Astrocyte of the spinal cord (primary cell): Measurements from ENCODE around the gene ATP8A1.

Experiments used
- DNase-seq: peaks from one replicate; pipeline ENCODE4 v3.0.0; 2011; ENCODE audit warnings: low read depth, low spot score
- H3K4me3 ChIP-seq: 2 replicates; pipeline ENCODE4 v1.5.1; 2011; ENCODE audit warnings: low read depth, mild to moderate bottlenecking, low read length, moderate library complexity
- in situ Hi-C: cut with HindIII; loops from 2 replicates; pipeline ENCODE4 v1.10.0; 2017; ENCODE audit warnings: low sequenced_read_pairs
- TF ChIP-seq, protein P1 (sequence below): IDR thresholded peaks from 2 replicates; pipeline ENCODE4 v1.5.1; 2012; ENCODE audit warnings: low read depth, mild to moderate bottlenecking, low read length, inconsistent platforms

The ATP8A1 gene

DNA sequence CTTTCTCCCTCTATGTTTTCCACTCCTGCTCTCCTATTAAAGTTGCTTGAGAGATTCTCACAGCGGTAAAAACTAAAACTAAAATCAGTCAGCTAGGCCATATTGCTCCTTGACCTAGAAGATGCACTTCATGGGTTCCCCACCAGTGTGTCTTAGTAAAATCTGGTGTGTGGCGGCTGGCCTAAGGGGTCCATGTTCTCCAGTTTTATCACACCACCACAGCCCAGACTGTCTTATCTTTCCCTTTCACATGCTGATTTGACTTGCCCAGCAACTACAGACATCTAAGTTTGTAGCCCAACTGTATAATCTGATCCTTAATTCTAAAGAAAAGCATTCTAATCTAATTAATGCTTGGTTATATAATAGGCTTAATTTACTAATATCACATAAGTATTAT, 68.0 kb downstream of the ATP8A1 start:
- in situ Hi-C loops, result no loop called here
- no peak for DNase-seq
- TF ChIP-seq, protein P1, sequence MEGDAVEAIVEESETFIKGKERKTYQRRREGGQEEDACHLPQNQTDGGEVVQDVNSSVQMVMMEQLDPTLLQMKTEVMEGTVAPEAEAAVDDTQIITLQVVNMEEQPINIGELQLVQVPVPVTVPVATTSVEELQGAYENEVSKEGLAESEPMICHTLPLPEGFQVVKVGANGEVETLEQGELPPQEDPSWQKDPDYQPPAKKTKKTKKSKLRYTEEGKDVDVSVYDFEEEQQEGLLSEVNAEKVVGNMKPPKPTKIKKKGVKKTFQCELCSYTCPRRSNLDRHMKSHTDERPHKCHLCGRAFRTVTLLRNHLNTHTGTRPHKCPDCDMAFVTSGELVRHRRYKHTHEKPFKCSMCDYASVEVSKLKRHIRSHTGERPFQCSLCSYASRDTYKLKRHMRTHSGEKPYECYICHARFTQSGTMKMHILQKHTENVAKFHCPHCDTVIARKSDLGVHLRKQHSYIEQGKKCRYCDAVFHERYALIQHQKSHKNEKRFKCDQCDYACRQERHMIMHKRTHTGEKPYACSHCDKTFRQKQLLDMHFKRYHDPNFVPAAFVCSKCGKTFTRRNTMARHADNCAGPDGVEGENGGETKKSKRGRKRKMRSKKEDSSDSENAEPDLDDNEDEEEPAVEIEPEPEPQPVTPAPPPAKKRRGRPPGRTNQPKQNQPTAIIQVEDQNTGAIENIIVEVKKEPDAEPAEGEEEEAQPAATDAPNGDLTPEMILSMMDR, result no peak
- H3K4me3 ChIP-seq, result no peak overlapping the region

DNA sequence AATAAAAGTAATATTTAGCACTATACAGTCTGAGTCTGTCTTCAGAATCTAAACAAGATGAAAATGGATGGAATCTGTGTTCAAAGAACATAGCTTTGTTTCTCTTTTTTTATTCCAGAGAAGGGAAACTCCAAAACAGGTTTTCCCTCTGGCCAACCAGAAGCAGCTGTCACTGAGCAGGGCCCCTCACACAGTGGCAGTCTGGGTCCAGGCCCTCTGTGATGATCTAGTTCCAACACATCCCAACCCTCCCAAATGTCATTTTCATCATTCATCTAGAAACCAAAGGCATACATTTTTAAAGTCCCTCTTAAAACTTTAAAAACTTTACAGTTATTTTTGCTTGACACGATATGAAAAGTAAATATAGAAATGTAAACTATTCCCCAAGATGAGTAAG, 70.1 kb downstream of the ATP8A1 start:
- TF ChIP-seq, protein P1, result no peak
- H3K4me3 ChIP-seq, result no peak overlapping the region
- no peak for DNase-seq
- in situ Hi-C loops, result no loop called here

DNA sequence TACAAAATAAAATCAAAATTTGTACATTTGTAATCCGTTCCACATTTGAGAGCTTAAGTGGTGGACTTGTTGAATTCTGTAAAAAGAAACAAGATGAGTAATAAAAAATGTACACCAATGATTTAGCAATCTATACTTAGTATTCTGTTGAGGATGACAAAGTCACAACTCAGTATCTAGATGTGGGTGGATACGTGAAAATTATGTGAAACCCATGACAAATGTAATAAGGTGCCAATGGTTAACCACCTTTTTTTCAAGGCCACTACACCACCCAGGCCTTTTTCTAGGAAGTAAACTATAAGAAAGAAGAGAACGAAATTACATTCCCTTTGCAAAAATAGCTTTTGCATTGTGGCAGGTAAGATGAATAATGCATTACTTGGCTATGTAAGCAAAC, 77.0 kb downstream of the ATP8A1 start:
- TF ChIP-seq, protein P1, result no peak
- H3K4me3 ChIP-seq, result no peak overlapping the region
- no peak for DNase-seq
- in situ Hi-C loops, result no loop called here

DNA sequence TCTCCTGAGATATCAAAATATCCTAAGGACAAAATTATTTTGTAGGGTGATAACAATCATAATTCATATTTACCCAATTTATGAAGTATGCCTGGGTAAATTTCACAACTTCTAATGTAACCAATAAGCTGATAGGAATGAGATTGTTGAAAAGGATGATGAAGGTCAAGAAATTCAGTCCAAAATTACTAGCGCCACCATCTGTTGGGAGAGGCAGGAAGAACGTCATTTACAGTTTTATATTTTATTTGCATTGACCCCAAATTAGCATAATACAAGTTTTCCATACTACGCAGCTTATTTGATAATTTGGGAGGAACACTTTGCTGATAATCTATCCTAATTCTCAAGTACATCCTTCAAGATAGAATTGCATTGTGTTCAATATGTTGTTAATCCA, 78.7 kb downstream of the ATP8A1 start:
- in situ Hi-C loops, result no loop called here

DNA sequence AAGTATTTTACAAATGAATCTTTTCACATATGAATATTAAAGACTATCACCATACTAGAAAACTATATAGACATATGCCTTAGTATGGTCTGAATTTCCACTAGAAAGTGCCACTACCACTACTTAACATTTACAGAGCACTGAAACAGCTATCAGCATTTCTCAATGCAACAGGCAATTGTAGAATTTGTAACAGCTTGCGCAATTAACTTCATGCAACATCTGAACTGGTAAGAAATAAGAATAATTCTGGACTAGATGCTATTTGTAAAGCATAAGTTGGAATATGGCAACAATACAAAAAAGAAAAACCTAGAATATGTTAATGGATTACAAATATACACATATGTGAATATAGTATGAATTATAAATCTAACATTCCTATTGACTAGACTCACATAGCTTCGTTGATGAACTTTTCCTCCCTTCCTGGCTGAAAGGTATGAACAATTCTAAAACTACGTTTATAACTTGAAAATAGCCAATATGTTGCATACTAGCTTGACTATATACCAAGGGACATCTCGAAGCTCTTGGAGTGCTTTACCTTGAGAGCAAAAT, 82.0 kb downstream of the ATP8A1 start:
- no peak overlapping the region for H3K4me3 ChIP-seq
- in situ Hi-C loops, result no loop called here
- TF ChIP-seq, protein P1, result no peak
- DNase-seq, result no peak

More for the DNA sequence above, 78.7 kb downstream of the ATP8A1 start:
- DNase-seq, result no peak
- TF ChIP-seq, protein P1, result no peak
- no peak overlapping the region for H3K4me3 ChIP-seq

DNA sequence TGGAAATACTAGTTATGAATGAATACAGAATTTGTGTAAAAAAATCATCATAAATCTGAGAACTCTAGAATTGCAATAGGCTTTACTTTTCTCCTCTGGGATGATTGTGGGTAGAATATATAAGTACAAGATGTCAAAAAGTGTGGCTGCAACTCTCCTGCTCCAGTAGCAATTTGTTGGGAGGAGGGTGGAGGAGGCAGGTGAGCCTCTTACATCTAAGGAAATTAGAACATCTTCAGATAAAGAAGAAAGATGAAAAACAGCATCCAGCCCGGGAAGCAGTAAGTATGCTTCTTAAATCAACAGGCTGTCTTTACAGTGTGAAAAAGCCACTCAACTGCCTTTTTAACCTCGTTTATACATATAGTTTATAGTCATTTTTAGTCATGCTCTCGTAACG, 83.7 kb downstream of the ATP8A1 start:
- TF ChIP-seq, protein P1, result no peak
- no peak for DNase-seq
- H3K4me3 ChIP-seq, result no peak overlapping the region
- in situ Hi-C loops, result no loop called here

DNA sequence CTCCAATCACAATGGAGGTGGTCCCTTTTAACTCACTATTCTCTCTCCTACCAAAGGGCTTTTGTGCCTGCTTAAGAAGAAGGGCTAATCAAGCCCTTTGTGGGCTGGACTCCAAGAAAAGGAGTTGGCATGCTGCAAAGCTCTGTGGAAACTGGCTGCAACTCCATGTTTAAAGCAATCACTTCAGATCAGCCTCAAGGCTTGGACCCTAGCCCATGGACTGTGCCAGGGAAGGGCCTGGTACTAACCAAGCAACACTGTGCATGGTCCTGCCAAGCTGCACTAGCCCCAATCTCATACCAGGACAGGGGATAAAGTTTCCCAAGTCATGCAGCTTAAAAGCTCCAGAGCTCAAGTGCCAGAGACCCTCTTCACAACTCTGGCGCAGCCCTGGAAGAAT, 86.7 kb downstream of the ATP8A1 start:
- no peak for DNase-seq
- in situ Hi-C loops, result no loop called here

More for the DNA sequence above, 86.7 kb downstream of the ATP8A1 start:
- TF ChIP-seq, protein P1, result no peak
- H3K4me3 ChIP-seq, result no peak overlapping the region
